ENCODE data around the gene OR6M1. TPM values are rescaled to one million over a fixed set of nuclear protein-coding genes. Genes with fewer than 3 reads are reported as not detected.

Gene OR6M1
- total and polyA plus RNA-seq, 2 donors (not counting 3 experiments of a cell fraction or from before 2014, with no cell fraction given): not detected

DNA sequence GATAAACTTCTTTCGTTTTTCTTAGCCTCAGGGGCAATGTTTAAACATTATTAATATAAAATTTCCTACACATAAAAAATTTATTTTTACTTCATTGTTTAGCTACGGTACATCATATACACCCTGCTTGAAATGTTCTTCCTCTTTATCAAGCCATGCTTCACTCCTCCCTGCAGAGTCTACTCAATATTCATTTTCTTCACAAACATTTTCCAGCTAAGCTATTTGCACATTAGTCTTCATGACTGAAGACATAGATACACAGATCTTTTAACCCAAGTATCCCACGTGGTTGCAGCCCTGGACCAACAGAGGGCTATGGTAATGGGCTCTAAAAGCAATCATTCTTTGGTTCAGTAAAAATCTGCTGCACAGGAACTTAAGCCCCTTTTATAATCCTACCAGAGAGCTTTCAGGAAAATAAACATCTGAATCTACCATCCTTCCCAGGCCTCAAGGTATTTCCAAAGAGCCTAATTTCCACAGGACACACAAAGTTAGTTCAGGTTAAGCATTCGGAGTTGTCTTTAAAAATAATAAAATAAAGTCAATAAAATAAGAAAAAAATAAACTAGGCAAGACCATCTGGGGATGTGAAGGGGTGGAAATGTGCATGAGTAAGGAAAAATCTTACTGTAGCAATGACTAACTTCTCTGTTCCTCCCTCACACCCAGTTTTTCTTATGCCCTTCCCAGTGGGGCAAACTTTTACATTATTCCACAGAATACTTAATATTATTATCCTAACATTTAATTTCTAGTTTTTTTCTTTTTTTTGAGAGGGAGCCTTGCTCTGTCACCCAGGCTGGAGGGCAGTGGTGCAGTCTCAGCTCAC lies 30.2 kb downstream of the OR6M1 start:
- Histone ChIP-seq H3K9me1 (replicated peaks; ENCODE audit: control insufficient read depth, extremely low read depth, insufficient read depth, low read length) (no peaks in the 10 kb centered on the region), H3K9me3 (replicated peaks; ENCODE audit: control insufficient read depth, insufficient read depth, low read length) (no peaks in the 10 kb centered on the region), H4K20me1 (replicated peaks; ENCODE audit: control insufficient read depth, extremely low read depth, insufficient read depth, low read length) (no peaks in the 10 kb centered on the region), H3K4me2 (ENCODE audit: insufficient read depth, low read length) (no peak overlapping the region), H3K27ac (ENCODE audit: insufficient read depth, low read depth, low read length) (no peak overlapping the region), H3K27me3 (ENCODE audit: control insufficient read depth in 2 of 2, insufficient read depth in 2 of 2, low read length in 2 of 2) (no peaks in the 10 kb centered on the region), H3K4me3 (replicated peaks in 1 of 3; ENCODE audit: insufficient read depth in 1 of 3, low read depth in 1 of 3, low read length in 3 of 3) (no peak overlapping the region), H3K9ac (replicated peaks; ENCODE audit: extremely low read depth, insufficient read depth, low read length) (no peak overlapping the region), H3K79me2 (ENCODE audit: control insufficient read depth, insufficient read depth, low read length) (no peaks in the 10 kb centered on the region), H3K36me3 (ENCODE audit: control insufficient read depth in 2 of 2, extremely low read depth in 1 of 2, insufficient read depth in 2 of 2, low read length in 2 of 2) (no peaks in the 10 kb centered on the region), H2AFZ (ENCODE audit: low read depth, low read length) (no peak overlapping the region), H3K4me1 (ENCODE audit: control insufficient read depth, extremely low read depth, insufficient read depth, low read length) (no peaks in the 10 kb centered on the region)
- dilution Hi-C loops (cut with MboI; ENCODE audit: extremely low pct_ligation_motif_present, low sequenced_read_pairs): no loop called here
- DNase-seq (ENCODE audit: low read depth, low spot score) (no peak), FAIRE-seq (no peak)
- no peak for TF ChIP-seq POLR2A (IDR thresholded peaks at IDR 0.05; ENCODE audit: low read depth, low read length)
- no peak for TF ChIP-seq FOS (IDR thresholded peaks at IDR 0.05; ENCODE audit: borderline replicate concordance, insufficient read depth, low read length)
- no peak for TF ChIP-seq POLR2AphosphoS5 (IDR thresholded peaks at IDR 0.05; ENCODE audit: insufficient read depth, low read depth, low read length)
- no peak for TF ChIP-seq MYC (IDR thresholded peaks at IDR 0.05; ENCODE audit: low read depth, low read length)
- TF ChIP-seq CTCF (IDR thresholded peaks at IDR 0.05; ENCODE audit: extremely low read depth in 1 of 2, insufficient read depth in 1 of 2, low read depth in 1 of 2, low read length in 2 of 2): no peak
- ChIA-PET POLR2A (no interaction called here), CTCF (interaction anchor here (0.7 to 1.5 kb wide), 4 partner anchors 10 to 293 kb away, joined by 3 read pairs; no protein-coding TSS in a partner anchor)
- intact Hi-C loops (cut with micrococcal nuclease): no loop called here
- no TSS peak for BruUV-seq (replicated peaks)
